Measurements from ENCODE around the gene CTRL.

DNA sequence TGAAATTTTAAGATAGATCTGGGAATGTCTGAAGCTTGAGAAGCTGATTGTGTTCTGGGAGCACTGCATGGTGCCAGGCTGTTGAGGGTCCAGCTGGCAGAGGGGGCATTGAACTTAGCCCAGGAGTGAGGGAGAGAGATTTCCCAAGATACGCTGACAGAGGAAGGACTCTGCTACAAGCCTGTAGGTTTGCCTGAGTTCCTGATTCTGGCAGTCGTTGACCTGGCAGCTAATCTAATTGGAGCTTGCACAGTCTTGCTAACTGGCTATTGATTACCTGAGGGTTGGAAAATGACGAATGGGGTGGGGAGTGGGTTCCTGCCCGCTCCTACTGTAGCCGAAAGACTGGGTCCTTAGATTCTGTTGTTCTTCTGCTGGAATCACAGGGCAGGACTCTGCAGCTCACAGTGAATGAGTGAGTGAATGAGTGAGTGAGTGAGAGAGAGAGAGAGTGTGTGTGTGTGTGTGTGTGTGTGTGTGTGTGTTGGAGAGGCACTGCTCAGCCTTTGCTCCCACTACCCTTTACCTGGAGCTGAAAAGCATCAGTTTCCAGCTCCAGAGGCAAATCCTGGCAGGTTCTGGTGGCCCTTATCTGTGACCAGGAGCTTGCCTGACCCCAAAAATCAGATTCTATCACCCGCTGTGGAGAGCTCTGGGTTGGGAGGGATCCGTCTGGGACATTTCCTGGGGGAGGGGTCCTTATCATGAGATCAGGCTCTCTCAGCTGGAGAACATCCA, 16.7 kb downstream of the CTRL start:
- TF ChIP-seq, protein P1, sequence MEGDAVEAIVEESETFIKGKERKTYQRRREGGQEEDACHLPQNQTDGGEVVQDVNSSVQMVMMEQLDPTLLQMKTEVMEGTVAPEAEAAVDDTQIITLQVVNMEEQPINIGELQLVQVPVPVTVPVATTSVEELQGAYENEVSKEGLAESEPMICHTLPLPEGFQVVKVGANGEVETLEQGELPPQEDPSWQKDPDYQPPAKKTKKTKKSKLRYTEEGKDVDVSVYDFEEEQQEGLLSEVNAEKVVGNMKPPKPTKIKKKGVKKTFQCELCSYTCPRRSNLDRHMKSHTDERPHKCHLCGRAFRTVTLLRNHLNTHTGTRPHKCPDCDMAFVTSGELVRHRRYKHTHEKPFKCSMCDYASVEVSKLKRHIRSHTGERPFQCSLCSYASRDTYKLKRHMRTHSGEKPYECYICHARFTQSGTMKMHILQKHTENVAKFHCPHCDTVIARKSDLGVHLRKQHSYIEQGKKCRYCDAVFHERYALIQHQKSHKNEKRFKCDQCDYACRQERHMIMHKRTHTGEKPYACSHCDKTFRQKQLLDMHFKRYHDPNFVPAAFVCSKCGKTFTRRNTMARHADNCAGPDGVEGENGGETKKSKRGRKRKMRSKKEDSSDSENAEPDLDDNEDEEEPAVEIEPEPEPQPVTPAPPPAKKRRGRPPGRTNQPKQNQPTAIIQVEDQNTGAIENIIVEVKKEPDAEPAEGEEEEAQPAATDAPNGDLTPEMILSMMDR (IDR thresholded peaks at IDR 0.05): no peak
- no peak for TF ChIP-seq POLR2A (IDR thresholded peaks at IDR 0.05)

Measured in adrenal gland (tissue), 5 donors.